ENCODE results near the gene PIP4K2A. TPM values are rescaled to one million over a fixed set of nuclear protein-coding genes. Genes with fewer than 3 reads are reported as not detected.

PIP4K2A gene
- total and polyA plus RNA-seq, 2 experiments from 2014 or later = 39.9 to 40.1 TPM

GRCh38 chr10:22752272-22752889 lies 38.0 kb upstream of the PIP4K2A start (continued):
- TF ChIP-seq, protein P1, sequence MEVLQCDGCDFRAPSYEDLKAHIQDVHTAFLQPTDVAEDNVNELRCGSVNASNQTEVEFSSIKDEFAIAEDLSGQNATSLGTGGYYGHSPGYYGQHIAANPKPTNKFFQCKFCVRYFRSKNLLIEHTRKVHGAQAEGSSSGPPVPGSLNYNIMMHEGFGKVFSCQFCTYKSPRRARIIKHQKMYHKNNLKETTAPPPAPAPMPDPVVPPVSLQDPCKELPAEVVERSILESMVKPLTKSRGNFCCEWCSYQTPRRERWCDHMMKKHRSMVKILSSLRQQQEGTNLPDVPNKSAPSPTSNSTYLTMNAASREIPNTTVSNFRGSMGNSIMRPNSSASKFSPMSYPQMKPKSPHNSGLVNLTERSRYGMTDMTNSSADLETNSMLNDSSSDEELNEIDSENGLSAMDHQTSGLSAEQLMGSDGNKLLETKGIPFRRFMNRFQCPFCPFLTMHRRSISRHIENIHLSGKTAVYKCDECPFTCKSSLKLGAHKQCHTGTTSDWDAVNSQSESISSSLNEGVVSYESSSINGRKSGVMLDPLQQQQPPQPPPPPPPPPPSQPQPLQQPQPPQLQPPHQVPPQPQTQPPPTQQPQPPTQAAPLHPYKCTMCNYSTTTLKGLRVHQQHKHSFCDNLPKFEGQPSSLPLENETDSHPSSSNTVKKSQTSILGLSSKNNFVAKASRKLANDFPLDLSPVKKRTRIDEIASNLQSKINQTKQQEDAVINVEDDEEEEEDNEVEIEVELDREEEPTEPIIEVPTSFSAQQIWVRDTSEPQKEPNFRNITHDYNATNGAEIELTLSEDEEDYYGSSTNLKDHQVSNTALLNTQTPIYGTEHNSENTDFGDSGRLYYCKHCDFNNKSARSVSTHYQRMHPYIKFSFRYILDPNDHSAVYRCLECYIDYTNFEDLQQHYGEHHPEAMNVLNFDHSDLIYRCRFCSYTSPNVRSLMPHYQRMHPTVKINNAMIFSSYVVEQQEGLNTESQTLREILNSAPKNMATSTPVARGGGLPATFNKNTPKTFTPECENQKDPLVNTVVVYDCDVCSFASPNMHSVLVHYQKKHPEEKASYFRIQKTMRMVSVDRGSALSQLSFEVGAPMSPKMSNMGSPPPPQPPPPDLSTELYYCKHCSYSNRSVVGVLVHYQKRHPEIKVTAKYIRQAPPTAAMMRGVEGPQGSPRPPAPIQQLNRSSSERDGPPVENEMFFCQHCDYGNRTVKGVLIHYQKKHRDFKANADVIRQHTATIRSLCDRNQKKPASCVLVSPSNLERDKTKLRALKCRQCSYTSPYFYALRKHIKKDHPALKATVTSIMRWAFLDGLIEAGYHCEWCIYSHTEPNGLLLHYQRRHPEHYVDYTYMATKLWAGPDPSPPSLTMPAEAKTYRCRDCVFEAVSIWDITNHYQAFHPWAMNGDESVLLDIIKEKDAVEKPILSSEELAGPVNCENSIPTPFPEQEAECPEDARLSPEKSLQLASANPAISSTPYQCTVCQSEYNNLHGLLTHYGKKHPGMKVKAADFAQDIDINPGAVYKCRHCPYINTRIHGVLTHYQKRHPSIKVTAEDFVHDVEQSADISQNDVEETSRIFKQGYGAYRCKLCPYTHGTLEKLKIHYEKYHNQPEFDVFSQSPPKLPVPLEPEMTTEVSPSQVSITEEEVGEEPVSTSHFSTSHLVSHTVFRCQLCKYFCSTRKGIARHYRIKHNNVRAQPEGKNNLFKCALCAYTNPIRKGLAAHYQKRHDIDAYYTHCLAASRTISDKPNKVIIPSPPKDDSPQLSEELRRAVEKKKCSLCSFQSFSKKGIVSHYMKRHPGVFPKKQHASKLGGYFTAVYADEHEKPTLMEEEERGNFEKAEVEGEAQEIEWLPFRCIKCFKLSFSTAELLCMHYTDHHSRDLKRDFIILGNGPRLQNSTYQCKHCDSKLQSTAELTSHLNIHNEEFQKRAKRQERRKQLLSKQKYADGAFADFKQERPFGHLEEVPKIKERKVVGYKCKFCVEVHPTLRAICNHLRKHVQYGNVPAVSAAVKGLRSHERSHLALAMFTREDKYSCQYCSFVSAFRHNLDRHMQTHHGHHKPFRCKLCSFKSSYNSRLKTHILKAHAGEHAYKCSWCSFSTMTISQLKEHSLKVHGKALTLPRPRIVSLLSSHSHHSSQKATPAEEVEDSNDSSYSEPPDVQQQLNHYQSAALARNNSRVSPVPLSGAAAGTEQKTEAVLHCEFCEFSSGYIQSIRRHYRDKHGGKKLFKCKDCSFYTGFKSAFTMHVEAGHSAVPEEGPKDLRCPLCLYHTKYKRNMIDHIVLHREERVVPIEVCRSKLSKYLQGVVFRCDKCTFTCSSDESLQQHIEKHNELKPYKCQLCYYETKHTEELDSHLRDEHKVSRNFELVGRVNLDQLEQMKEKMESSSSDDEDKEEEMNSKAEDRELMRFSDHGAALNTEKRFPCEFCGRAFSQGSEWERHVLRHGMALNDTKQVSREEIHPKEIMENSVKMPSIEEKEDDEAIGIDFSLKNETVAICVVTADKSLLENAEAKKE (CRISPR knock-in tag; IDR thresholded peaks at IDR 0.05) = no peak

DNA sequence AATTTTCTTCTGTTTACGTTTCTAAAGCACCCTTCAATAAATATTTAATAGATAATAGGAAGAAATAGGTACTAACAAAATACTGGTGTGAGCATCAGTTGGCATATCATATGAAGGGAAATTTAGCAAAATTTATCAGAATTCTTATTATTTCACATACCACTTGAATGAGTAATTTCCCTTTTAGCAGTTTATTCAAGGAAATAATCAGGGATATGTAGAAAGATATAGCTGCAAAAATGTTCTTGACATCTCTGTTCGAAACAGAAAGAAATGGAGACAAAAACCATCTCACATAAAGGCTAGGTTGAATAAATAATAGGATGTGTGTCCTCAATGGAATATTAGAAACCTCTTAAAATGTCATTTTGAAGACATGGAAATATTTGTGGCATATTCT lies 35.8 kb upstream of the PIP4K2A start:
- no peaks in the 10 kb centered on the region for H3K4me1 Mint-ChIP-seq
- ATAC-seq = no peak
- H3K27ac Mint-ChIP-seq = no peak overlapping the region
- H3K4me2 ChIP-seq = no peak overlapping the region
- no peak for DNase-seq (ENCODE audit: low spot score)
- H3F3A ChIP-seq (replicated peaks; ENCODE audit: low read depth) = no peaks in the 10 kb centered on the region
- no peak overlapping the region for H3K4me3 Mint-ChIP-seq
- H3K36me3 ChIP-seq (ENCODE audit: insufficient read depth) = no peaks in the 10 kb centered on the region
- no peaks in the 10 kb centered on the region for H3K4me1 ChIP-seq (ENCODE audit: insufficient read depth)
- no peaks in the 10 kb centered on the region for H4K20me1 ChIP-seq (replicated peaks; ENCODE audit: insufficient read depth)
- H2AFZ ChIP-seq = no peak overlapping the region
- 0 out of 2 replicates have a peak, but pooled peaks cover 3% of the 10 kb centered on the region for H3K9me2 ChIP-seq (ENCODE audit: insufficient read depth)
- H3K27me3 Mint-ChIP-seq (ENCODE audit: insufficient read depth, low read depth, poor library complexity) = no peaks in the 10 kb centered on the region
- no peak overlapping the region for H3K4me3 ChIP-seq
- no peaks in the 10 kb centered on the region for H3K36me3 Mint-ChIP-seq (ENCODE audit: low read depth)
- H3K27me3 ChIP-seq (ENCODE audit: insufficient read depth) = no peaks in the 10 kb centered on the region
- H3K79me2 ChIP-seq (replicated peaks; ENCODE audit: insufficient read depth) = no peaks in the 10 kb centered on the region
- H3K27ac ChIP-seq (ENCODE audit: low read depth) = no peak overlapping the region
- no peaks in the 10 kb centered on the region; the same call in 2 of the 3 replicates for H3K9me3 Mint-ChIP-seq
- TF ChIP-seq ZNF331 (CRISPR knock-in tag; IDR thresholded peaks at IDR 0.05; ENCODE audit: low read depth) (no peak), JUNB (IDR thresholded peaks at IDR 0.05; ENCODE audit: unreplicated experiment) (no peak), REST (IDR thresholded peaks at IDR 0.05; ENCODE audit: unreplicated experiment) (no peak), NANOG (IDR thresholded peaks at IDR 0.05; ENCODE audit: borderline replicate concordance) (no peak), ZNF114 (CRISPR knock-in tag; IDR thresholded peaks at IDR 0.05) (no peak)
- TF ChIP-seq, protein P2, sequence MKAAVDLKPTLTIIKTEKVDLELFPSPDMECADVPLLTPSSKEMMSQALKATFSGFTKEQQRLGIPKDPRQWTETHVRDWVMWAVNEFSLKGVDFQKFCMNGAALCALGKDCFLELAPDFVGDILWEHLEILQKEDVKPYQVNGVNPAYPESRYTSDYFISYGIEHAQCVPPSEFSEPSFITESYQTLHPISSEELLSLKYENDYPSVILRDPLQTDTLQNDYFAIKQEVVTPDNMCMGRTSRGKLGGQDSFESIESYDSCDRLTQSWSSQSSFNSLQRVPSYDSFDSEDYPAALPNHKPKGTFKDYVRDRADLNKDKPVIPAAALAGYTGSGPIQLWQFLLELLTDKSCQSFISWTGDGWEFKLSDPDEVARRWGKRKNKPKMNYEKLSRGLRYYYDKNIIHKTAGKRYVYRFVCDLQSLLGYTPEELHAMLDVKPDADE (IDR thresholded peaks at IDR 0.05) = no peak
